K562 (cell line): ENCODE measurements around the gene PIGQ. TPM values are rescaled to one million over a fixed set of nuclear protein-coding genes. Genes with fewer than 3 reads are reported as not detected.

Experiments
- ERF ChIP-seq: fragments of 450-650 bp; formaldehyde crosslinking; IDR thresholded peaks from 2 replicates; pipeline ENCODE4 v1.4.0; 2020; ENCODE audit warnings: mild to moderate bottlenecking, mixed read lengths
- SP1 ChIP-seq: sonication (generic); formaldehyde crosslinking; IDR thresholded peaks from 2 replicates; pipeline ENCODE4 v1.8.1; 2022; ENCODE audit warnings: mild to moderate bottlenecking, missing genetic modification reagents
- TAF7 ChIP-seq: fragments of 450-650 bp; IDR thresholded peaks from 2 replicates; pipeline ENCODE4 v1.6.1; 2016; ENCODE audit warnings: missing genetic modification characterization, missing compliant biosample characterization
- ZBTB11 ChIP-seq, 3 experiments: fragments of 200-800 bp in 1 of 3; fragments of 250-450 bp in 1 of 3; fragments of 450-650 bp in 1 of 3; sonication (Bioruptor Pico) in 1 of 3; sonication (Bioruptor generic) in 1 of 3; formaldehyde crosslinking in 1 of 3; IDR thresholded peaks; 2 replicates each; pipeline versions ENCODE4 v1.6.1 to v1.8.0; 2016 to 2022; ENCODE audit warnings: mild to moderate bottlenecking in 2 of 3, missing genetic modification characterization in 2 of 3, missing compliant biosample characterization in 1 of 3, moderate library complexity in 1 of 3
- ZNF12 ChIP-seq: sonication (generic); formaldehyde crosslinking; IDR thresholded peaks from 2 replicates; pipeline ENCODE4 v1.4.0; 2020; ENCODE audit warnings: mild to moderate bottlenecking, missing genetic modification reagents
- ZNF512 ChIP-seq: IDR thresholded peaks from 2 replicates; pipeline ENCODE4 v1.6.1; 2016; ENCODE audit warnings: missing genetic modification characterization, missing compliant biosample characterization
- polyA plus RNA-seq, 8 experiments: library from polyadenylated mRNA; depleted of rRNA in 4 of 8; stranded (reverse) in 5 of 8; unstranded in 3 of 8; fragments of >200 nt; fragmentation: Nextera tagmentation in 2 of 8; fragmentation: Illumina TruSeq in 1 of 8; extraction: Ambion mirVana in 2 of 8; extraction: Trizol in 1 of 8; gene quantifications; 2 replicates each; pipeline versions ENCODE4 v1.2.1 to v1.2.3, GENCODE V29; 2011 to 2014; ENCODE audit warnings: inconsistent platforms in 1 of 8, missing spikeins in 1 of 8
- total RNA-seq, 7 experiments: library from RNA; depleted of rRNA in 6 of 7; stranded (reverse); fragments of >200 nt in 6 of 7; fragmentation: Illumina TruSeq in 2 of 7; extraction: Trizol in 2 of 7; gene quantifications; 2 replicates each; pipeline versions ENCODE4 v1.2.1 to v1.2.3, GENCODE V29; 2011 to 2021; ENCODE audit warnings: low replicate concordance in 1 of 7
- TF ChIP-seq, protein P1 (sequence below): sonication (generic); formaldehyde crosslinking; IDR thresholded peaks from 2 replicates; pipeline ENCODE4 v1.8.0; 2022; ENCODE audit warnings: missing genetic modification reagents, mild to moderate bottlenecking, borderline replicate concordance
- TF ChIP-seq, protein P2 (sequence below), 2 experiments: fragments of 450-650 bp; IDR thresholded peaks; 2 replicates each; pipeline ENCODE4 v1.6.1; 2016; ENCODE audit warnings: mild to moderate bottlenecking in 2 of 2, borderline replicate concordance in 1 of 2, low read depth in 1 of 2, moderate library complexity in 1 of 2
- TF ChIP-seq, protein P3 (sequence below), 2 experiments: fragments of 250-450 bp in 1 of 2; fragments of 450-650 bp in 1 of 2; sonication (Bioruptor Pico) in 1 of 2; IDR thresholded peaks; 2 replicates each; pipeline versions ENCODE4 v1.6.1 to v1.8.0; 2016 to 2021; ENCODE audit warnings: mild to moderate bottlenecking in 2 of 2, moderate library complexity in 2 of 2, missing compliant biosample characterization in 1 of 2, missing genetic modification characterization in 1 of 2

The PIGQ gene
- total and polyA plus RNA-seq, 9 of the 15 experiments (the other 6 are each of a cell fraction or from before 2014, with no cell fraction given): 0.20 to 49.6 (median 11.7) TPM

DNA sequence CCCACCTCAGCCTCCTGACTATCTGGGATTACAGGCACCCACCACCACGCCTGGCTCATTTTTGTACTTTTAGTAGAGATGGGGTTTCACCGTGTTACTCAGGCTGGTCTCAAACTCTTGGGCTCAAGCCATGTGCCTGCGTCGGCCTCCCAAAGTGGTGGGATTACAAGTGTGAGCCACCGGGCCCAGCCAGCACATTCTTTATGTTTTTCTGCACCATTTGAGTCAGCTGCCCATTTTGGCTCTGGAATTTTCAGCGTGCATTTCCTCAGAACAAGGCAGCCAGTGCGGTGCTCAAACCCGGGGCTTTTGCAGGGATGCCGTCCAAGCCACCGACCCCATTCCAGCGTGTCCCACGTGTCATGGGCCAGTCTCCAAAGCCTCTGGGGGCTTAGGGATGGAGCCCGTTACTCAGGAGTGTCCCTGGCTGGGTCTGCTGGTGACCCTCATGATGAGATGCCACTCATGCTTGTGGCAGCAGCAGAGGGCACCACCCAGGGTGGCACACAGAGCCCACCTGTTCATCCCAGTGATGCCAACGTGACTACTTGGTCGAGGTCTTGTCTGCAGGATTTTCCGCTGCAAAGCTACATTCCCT, 16.4 kb downstream of the PIGQ start (continued):
- TF ChIP-seq, protein P1, sequence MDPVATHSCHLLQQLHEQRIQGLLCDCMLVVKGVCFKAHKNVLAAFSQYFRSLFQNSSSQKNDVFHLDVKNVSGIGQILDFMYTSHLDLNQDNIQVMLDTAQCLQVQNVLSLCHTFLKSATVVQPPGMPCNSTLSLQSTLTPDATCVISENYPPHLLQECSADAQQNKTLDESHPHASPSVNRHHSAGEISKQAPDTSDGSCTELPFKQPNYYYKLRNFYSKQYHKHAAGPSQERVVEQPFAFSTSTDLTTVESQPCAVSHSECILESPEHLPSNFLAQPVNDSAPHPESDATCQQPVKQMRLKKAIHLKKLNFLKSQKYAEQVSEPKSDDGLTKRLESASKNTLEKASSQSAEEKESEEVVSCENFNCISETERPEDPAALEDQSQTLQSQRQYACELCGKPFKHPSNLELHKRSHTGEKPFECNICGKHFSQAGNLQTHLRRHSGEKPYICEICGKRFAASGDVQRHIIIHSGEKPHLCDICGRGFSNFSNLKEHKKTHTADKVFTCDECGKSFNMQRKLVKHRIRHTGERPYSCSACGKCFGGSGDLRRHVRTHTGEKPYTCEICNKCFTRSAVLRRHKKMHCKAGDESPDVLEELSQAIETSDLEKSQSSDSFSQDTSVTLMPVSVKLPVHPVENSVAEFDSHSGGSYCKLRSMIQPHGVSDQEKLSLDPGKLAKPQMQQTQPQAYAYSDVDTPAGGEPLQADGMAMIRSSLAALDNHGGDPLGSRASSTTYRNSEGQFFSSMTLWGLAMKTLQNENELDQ: no peak
- TF ChIP-seq ZBTB11 (CRISPR knock-in tag; IDR thresholded peaks at IDR 0.05) (no peak), TAF7 (tag) (no peak), ZNF512 (tag) (no peak), ZNF12 (CRISPR knock-in tag) (no peak), SP1 (no peak), ERF (CRISPR knock-in tag) (no peak)
- TF ChIP-seq, protein P2, sequence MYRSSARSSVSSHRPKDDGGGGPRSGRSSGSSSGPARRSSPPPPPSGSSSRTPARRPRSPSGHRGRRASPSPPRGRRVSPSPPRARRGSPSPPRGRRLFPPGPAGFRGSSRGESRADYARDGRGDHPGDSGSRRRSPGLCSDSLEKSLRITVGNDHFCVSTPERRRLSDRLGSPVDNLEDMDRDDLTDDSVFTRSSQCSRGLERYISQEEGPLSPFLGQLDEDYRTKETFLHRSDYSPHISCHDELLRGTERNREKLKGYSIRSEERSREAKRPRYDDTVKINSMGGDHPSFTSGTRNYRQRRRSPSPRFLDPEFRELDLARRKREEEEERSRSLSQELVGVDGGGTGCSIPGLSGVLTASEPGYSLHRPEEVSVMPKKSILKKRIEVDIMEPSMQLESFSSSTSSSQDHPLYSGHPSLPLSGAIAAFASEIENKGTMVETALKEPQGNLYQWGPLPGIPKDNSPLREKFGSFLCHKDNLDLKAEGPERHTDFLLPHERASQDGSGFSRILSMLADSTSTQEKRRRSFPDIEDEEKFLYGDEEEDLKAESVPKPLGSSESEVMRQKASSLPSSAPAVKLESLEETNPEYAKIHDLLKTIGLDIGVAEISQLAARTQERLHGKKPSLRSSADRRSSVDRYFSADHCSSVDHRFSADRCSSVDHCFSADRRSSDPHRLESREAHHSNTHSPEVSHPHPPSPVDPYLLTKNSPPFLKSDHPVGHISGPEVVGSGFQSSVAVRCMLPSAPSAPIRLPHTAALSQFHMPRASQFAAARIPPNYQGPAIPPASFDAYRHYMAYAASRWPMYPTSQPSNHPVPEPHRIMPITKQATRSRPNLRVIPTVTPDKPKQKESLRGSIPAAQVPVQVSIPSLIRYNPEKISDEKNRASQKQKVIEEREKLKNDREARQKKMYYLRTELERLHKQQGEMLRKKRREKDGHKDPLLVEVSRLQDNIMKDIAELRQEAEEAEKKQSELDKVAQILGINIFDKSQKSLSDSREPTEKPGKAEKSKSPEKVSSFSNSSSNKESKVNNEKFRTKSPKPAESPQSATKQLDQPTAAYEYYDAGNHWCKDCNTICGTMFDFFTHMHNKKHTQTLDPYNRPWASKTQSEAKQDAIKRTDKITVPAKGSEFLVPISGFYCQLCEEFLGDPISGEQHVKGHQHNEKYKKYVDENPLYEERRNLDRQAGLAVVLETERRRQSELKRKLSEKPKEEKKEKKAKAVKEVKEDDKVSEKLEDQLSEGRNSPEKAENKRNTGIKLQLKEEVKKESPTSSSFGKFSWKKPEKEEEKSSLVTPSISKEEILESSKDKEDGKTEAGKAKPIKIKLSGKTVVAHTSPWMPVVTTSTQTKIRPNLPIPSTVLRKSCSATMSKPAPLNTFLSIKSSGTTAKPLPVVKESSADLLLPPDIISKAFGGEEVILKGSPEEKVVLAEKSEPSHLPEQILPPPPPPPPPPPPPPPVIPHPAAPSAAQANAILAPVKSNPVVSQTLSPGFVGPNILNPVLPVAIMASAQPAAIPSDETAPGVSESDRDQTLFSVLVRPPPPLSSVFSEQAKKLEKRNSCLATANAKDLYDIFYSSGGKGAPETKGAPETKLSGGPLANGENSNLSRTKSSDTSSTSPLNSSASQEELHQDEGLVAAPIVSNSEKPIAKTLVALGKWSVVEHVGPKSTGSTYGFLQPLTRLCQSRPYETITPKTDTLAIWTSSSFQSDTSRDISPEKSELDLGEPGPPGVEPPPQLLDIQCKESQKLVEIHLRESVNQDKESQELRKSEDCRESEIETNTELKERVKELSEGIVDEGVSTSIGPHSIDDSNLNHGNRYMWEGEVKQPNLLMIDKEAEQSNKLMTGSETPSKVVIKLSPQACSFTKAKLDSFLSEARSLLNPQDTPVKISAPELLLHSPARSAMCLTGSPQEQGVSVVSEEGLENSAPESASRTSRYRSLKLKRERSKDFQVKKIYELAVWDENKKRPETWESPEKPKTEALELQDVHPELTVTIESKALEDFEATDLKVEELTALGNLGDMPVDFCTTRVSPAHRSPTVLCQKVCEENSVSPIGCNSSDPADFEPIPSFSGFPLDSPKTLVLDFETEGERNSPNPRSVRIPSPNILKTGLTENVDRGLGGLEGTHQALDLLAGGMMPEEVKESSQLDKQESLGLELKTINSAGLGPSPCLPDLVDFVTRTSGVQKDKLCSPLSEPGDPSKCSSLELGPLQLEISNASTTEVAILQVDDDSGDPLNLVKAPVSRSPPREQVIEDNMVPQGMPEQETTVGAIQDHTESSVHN (IDR thresholded peaks at IDR 0.05; ENCODE audit: borderline replicate concordance in 1 of 2, low read depth in 1 of 2): no peak
- TF ChIP-seq, protein P3, sequence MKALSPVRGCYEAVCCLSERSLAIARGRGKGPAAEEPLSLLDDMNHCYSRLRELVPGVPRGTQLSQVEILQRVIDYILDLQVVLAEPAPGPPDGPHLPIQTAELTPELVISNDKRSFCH (CRISPR knock-in tag; IDR thresholded peaks at IDR 0.05): no peak
- TF ChIP-seq, protein P3 (tag; IDR thresholded peaks at IDR 0.05): no peak
